ENCODE data around the gene GEMIN7. TPM values are rescaled to one million over a fixed set of nuclear protein-coding genes. Genes with fewer than 3 reads are reported as not detected.

The GEMIN7 gene
- total RNA-seq, 1 donor from 2014 or later = 46.0 TPM

Other genes starting within 250 kb of the GEMIN7 start
- 297 and 302 TPM in 2 replicates for gene NECTIN2, start 233.0 kb upstream of the GEMIN7 start, total RNA-seq
- gene TOMM40, start 188.0 kb upstream of the GEMIN7 start, total RNA-seq = 93.4 and 107 TPM in 2 replicates
- 655 and 663 TPM in 2 replicates for gene APOE, start 173.5 kb upstream of the GEMIN7 start, total RNA-seq
- 2.2 and 2.4 TPM in 2 replicates for gene APOC1, start 164.7 kb upstream of the GEMIN7 start, total RNA-seq
- not detected in 2 replicates for gene APOC4, start 137.0 kb upstream of the GEMIN7 start, total RNA-seq
- not detected in 2 replicates for gene APOC2, start 133.2 kb upstream of the GEMIN7 start, total RNA-seq
- 115 and 128 TPM in 2 replicates for gene CLPTM1, start 123.9 kb upstream of the GEMIN7 start, total RNA-seq
- gene RELB, start 77.8 kb upstream of the GEMIN7 start, total RNA-seq = 12.8 and 14.0 TPM in 2 replicates
- 45.5 and 45.9 TPM in 2 replicates for gene CLASRP, start 40.2 kb upstream of the GEMIN7 start, total RNA-seq
- 3.0 and 3.1 TPM in 2 replicates for gene ZNF296, start 2.8 kb upstream of the GEMIN7 start, total RNA-seq
- gene PPP1R37, start 13.9 kb downstream of the GEMIN7 start, total RNA-seq = 29.1 and 29.2 TPM in 2 replicates
- gene NKPD1, start 81.7 kb downstream of the GEMIN7 start, total RNA-seq = not detected in 2 replicates
- gene TRAPPC6A, start 99.0 kb downstream of the GEMIN7 start, total RNA-seq = 14.7 and 16.4 TPM in 2 replicates
- 14.5 TPM in 2 replicates for gene BLOC1S3, start 99.5 kb downstream of the GEMIN7 start, total RNA-seq
- gene EXOC3L2, start 166.1 kb downstream of the GEMIN7 start, total RNA-seq = 0.61 and 0.87 TPM in 2 replicates
- gene MARK4, start 172.0 kb downstream of the GEMIN7 start, total RNA-seq = 60.3 and 61.0 TPM in 2 replicates
- not detected in 2 replicates for gene CKM, start 243.6 kb downstream of the GEMIN7 start, total RNA-seq

Measured in astrocyte (in vitro differentiated cells and primary cell).